HCT116 (cell line): Measurements from ENCODE around the gene GPR176.

ENCODE experiments used
- CTCF ChIP-seq, 3 experiments: fragments of 200-600 bp in 1 of 3; sonication (generic) in 1 of 3; IDR thresholded peaks in 2 of 3; conservative IDR thresholded peaks in 1 of 3; 2 replicates each; pipeline ENCODE4 v1.5.1; 2012 to 2017; ENCODE audit warnings: low read depth in 2 of 3, low read length in 2 of 3, antibody characterized with exemption in 1 of 3, borderline replicate concordance in 1 of 3, control low read depth in 1 of 3, mild to moderate bottlenecking in 1 of 3, mixed read lengths in 1 of 3, mixed run types in 1 of 3, moderate library complexity in 1 of 3; ENCODE audit not compliant: insufficient read depth in 1 of 3
- ELF1 ChIP-seq: IDR thresholded peaks from 2 replicates; pipeline ENCODE4 v1.6.1; 2012; ENCODE audit warnings: low read depth, borderline replicate concordance
- EZH2 ChIP-seq: fragments of 200-600 bp; sonication (generic); IDR thresholded peaks from 2 replicates; pipeline ENCODE4 v1.6.1; 2017; ENCODE audit warnings: antibody characterized with exemption, mixed run types
- JUND ChIP-seq: IDR thresholded peaks from 2 replicates; pipeline ENCODE4 v1.6.1; 2012
- POLR2A ChIP-seq: IDR thresholded peaks from 2 replicates; pipeline ENCODE4 v1.7.0; 2011; ENCODE audit warnings: borderline replicate concordance; ENCODE audit not compliant: insufficient read depth, insufficient read length; ENCODE audit errors: extremely low read depth
- POLR2AphosphoS5 ChIP-seq: IDR thresholded peaks from 2 replicates; pipeline ENCODE4 v1.6.1; 2011; ENCODE audit warnings: mild to moderate bottlenecking, low read depth, low read length, moderate library complexity
- SIN3A ChIP-seq: IDR thresholded peaks from 2 replicates; pipeline ENCODE4 v1.6.1; 2012; ENCODE audit warnings: low read depth
- SRF ChIP-seq: IDR thresholded peaks from 2 replicates; pipeline ENCODE4 v1.6.1; 2012; ENCODE audit warnings: low read depth

GRCh38 chr15:39776068-39776467 is 144.0 kb downstream of the GPR176 start:
- TF ChIP-seq CTCF (IDR thresholded peaks at IDR 0.05 in 2 of 3, conservative IDR thresholded peaks at IDR 0.05 in 1 of 3; ENCODE audit: borderline replicate concordance in 1 of 3, insufficient read depth in 1 of 3, low read depth in 2 of 3, low read length in 2 of 3): no peak
- TF ChIP-seq SIN3A: no peak
- no peak for TF ChIP-seq POLR2A
- no peak for TF ChIP-seq EZH2
- no peak for TF ChIP-seq SRF
- TF ChIP-seq ELF1: no peak
- TF ChIP-seq POLR2AphosphoS5: no peak
- no peak for TF ChIP-seq JUND
